ENCODE measurements around the gene ALOX5AP.

The ALOX5AP gene

GRCh38 chr13:30714629-30715371 lies 20.5 kb upstream of the ALOX5AP start:
- DNase-seq (ENCODE audit: insufficient read length, low spot score): no peak
- FAIRE-seq: no peak
- no peak for TF ChIP-seq CTCF (IDR thresholded peaks at IDR 0.05; ENCODE audit: insufficient read depth, missing control alignments)

- FAIRE-seq (no peak), DNase-seq (ENCODE audit: insufficient read length, low spot score) (no peak)
- TF ChIP-seq CTCF (IDR thresholded peaks at IDR 0.05; ENCODE audit: insufficient read depth, missing control alignments): no peak
Observed at GRCh38 chr13:30715372-30715756, 20.0 kb upstream of the ALOX5AP start.

GRCh38 chr13:30715837-30716236 lies 19.5 kb upstream of the ALOX5AP start:
- no peak for FAIRE-seq
- no peak for TF ChIP-seq CTCF (IDR thresholded peaks at IDR 0.05; ENCODE audit: insufficient read depth, missing control alignments)
- DNase-seq (ENCODE audit: insufficient read length, low spot score): no peak

- FAIRE-seq (no peak), DNase-seq (ENCODE audit: insufficient read length, low spot score) (no peak)
- no peak for TF ChIP-seq CTCF (IDR thresholded peaks at IDR 0.05; ENCODE audit: insufficient read depth, missing control alignments)
Observed at GRCh38 chr13:30718661-30719524, 16.4 kb upstream of the ALOX5AP start.

GRCh38 chr13:30719525-30719914 lies 15.8 kb upstream of the ALOX5AP start:
- FAIRE-seq (no peak), DNase-seq (ENCODE audit: insufficient read length, low spot score) (no peak)
- no peak for TF ChIP-seq CTCF (IDR thresholded peaks at IDR 0.05; ENCODE audit: insufficient read depth, missing control alignments)

GRCh38 chr13:30720172-30720869 lies 15.0 kb upstream of the ALOX5AP start:
- no peak for TF ChIP-seq CTCF (IDR thresholded peaks at IDR 0.05; ENCODE audit: insufficient read depth, missing control alignments)
- no peak for DNase-seq (ENCODE audit: insufficient read length, low spot score)
- no peak for FAIRE-seq
